ENCODE results near the gene C9orf40. TPM values are rescaled to one million over a fixed set of nuclear protein-coding genes. Genes with fewer than 3 reads are reported as not detected.

C9orf40 gene
- total and polyA plus RNA-seq, 2 donors (not counting 3 experiments of a cell fraction or from before 2014, with no cell fraction given): 2.2 to 7.5 TPM

DNA sequence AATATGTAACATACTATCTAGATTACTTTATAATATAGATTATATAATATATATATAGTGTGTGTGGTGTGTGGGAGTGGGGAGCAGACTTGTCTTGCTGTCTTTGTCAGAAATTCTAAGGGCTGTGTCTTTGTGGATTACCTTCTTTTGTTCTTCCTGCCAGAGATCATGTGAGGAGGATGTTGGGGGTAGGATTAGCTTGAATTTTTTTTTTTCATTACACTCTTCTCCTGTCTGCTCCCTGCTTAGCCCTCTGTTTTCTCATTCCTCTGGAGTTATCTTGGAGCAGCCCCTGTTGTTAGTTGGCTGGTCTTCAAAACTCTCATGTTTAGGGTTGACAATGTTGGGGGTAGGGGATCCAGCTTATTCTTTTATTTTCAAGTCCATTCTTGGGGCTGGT lies 21.0 kb upstream of the C9orf40 start:
- ChIA-PET POLR2A (no interaction called here), CTCF (interaction anchor here (1.1 to 1.4 kb wide), 3 partner anchors 13 to 53 kb away, joined by 3 to 4 read pairs (median 3); partner anchors contain the start of gene C9orf40)
- Histone ChIP-seq H2AFZ (ENCODE audit: low read depth, low read length) (no peak overlapping the region), H3K9me3 (replicated peaks; ENCODE audit: control insufficient read depth, insufficient read depth, low read length) (no peaks in the 10 kb centered on the region), H4K20me1 (replicated peaks; ENCODE audit: control insufficient read depth, extremely low read depth, insufficient read depth, low read length) (no peaks in the 10 kb centered on the region), H3K4me1 (ENCODE audit: control insufficient read depth, extremely low read depth, insufficient read depth, low read length) (no peaks in the 10 kb centered on the region), H3K4me3 (replicated peaks in 1 of 3; ENCODE audit: insufficient read depth in 1 of 3, low read depth in 1 of 3, low read length in 3 of 3) (no peak overlapping the region), H3K27me3 (ENCODE audit: control insufficient read depth in 2 of 2, insufficient read depth in 2 of 2, low read length in 2 of 2) (no peaks in the 10 kb centered on the region), H3K9me1 (replicated peaks; ENCODE audit: control insufficient read depth, extremely low read depth, insufficient read depth, low read length) (no peaks in the 10 kb centered on the region), H3K4me2 (ENCODE audit: insufficient read depth, low read length) (no peak overlapping the region), H3K27ac (ENCODE audit: insufficient read depth, low read depth, low read length) (no peak overlapping the region), H3K9ac (replicated peaks; ENCODE audit: extremely low read depth, insufficient read depth, low read length) (no peak overlapping the region), H3K36me3 (ENCODE audit: control insufficient read depth in 2 of 2, extremely low read depth in 1 of 2, insufficient read depth in 2 of 2, low read length in 2 of 2) (no peaks in the 10 kb centered on the region), H3K79me2 (ENCODE audit: control insufficient read depth, insufficient read depth, low read length) (no peaks in the 10 kb centered on the region)
- no TSS peak for BruUV-seq (replicated peaks)
- dilution Hi-C loops (cut with MboI; ENCODE audit: extremely low pct_ligation_motif_present, low sequenced_read_pairs): no loop called here
- DNase-seq (ENCODE audit: low read depth, low spot score) (no peak), FAIRE-seq (no peak)
- intact Hi-C loops (cut with micrococcal nuclease): no loop called here
- no peak for TF ChIP-seq GATA2 (IDR thresholded peaks at IDR 0.05; ENCODE audit: insufficient read depth, insufficient read length, low read depth, low read length)
- no peak for TF ChIP-seq POLR2AphosphoS5 (IDR thresholded peaks at IDR 0.05; ENCODE audit: insufficient read depth, low read depth, low read length)
- TF ChIP-seq, protein P1, sequence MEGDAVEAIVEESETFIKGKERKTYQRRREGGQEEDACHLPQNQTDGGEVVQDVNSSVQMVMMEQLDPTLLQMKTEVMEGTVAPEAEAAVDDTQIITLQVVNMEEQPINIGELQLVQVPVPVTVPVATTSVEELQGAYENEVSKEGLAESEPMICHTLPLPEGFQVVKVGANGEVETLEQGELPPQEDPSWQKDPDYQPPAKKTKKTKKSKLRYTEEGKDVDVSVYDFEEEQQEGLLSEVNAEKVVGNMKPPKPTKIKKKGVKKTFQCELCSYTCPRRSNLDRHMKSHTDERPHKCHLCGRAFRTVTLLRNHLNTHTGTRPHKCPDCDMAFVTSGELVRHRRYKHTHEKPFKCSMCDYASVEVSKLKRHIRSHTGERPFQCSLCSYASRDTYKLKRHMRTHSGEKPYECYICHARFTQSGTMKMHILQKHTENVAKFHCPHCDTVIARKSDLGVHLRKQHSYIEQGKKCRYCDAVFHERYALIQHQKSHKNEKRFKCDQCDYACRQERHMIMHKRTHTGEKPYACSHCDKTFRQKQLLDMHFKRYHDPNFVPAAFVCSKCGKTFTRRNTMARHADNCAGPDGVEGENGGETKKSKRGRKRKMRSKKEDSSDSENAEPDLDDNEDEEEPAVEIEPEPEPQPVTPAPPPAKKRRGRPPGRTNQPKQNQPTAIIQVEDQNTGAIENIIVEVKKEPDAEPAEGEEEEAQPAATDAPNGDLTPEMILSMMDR (IDR thresholded peaks at IDR 0.05; ENCODE audit: extremely low read depth in 1 of 2, insufficient read depth in 1 of 2, low read depth in 1 of 2, low read length in 2 of 2): no peak
- no peak for TF ChIP-seq JUN (IDR thresholded peaks at IDR 0.05; ENCODE audit: borderline replicate concordance, insufficient read depth, insufficient read length, low read depth)
- TF ChIP-seq, protein P2, sequence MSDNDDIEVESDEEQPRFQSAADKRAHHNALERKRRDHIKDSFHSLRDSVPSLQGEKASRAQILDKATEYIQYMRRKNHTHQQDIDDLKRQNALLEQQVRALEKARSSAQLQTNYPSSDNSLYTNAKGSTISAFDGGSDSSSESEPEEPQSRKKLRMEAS (IDR thresholded peaks at IDR 0.05; ENCODE audit: insufficient read depth, insufficient read length): no peak
- no peak for TF ChIP-seq FOS (IDR thresholded peaks at IDR 0.05; ENCODE audit: borderline replicate concordance, insufficient read depth, low read length)
- TF ChIP-seq MYC (IDR thresholded peaks at IDR 0.05; ENCODE audit: low read depth, low read length): no peak
- no peak for TF ChIP-seq EZH2 (IDR thresholded peaks at IDR 0.05; ENCODE audit: borderline replicate concordance, low read depth, low read length, severe bottlenecking)
- TF ChIP-seq POLR2A (IDR thresholded peaks at IDR 0.05; ENCODE audit: low read depth, low read length): no peak

Data from endothelial cell of umbilical vein (primary cell).